Skin of body (tissue), 2 donors: ENCODE measurements around the gene KRT10. TPM values are rescaled to one million over a fixed set of nuclear protein-coding genes. Genes with fewer than 3 reads are reported as not detected.
A peak's percentile ranks its signal among the peaks of the same experiment; 100 is the strongest.
"Not testable (repeated sequence)": the region's sequence is repeated elsewhere in the genome, so short reads cannot be mapped to it uniquely, and the experiment has no call there.

Experiments used
- DNase-seq: peaks from one replicate; lab custom pipeline; 2025; lab: John Stamatoyannopoulos, UW
- total RNA-seq: library from RNA; depleted of rRNA; stranded (reverse); fragments of >200 nt; gene quantifications from one replicate; pipeline ENCODE4 v1.2.3, GENCODE V29; 2014

The KRT10 gene
- 976 TPM for total RNA-seq

GRCh38 chr17:40822132-40822812 lies at the start of gene KRT10:
Gene KRT10 (minus strand): TSS chr17:40822614. CDS start chr17:40822585, 29 bp downstream.
- no peak for DNase-seq

- DNase-seq, result no peak
Measured at GRCh38 chr17:40871316-40871715, 48.9 kb upstream of the KRT10 start.

GRCh38 chr17:40870136-40870535 lies 47.7 kb upstream of the KRT10 start:
- DNase-seq, result no peak

GRCh38 chr17:40866838-40867237 lies 44.4 kb upstream of the KRT10 start, which contains the start of gene KRT12:
Gene KRT12 (minus strand): TSS chr17:40867223. CDS start chr17:40867186, 37 bp downstream.
- no peak for DNase-seq

- no peak for DNase-seq
Measured at GRCh38 chr17:40864661-40865390, 42.4 kb upstream of the KRT10 start.

GRCh38 chr17:40862985-40863733 lies 40.7 kb upstream of the KRT10 start:
- DNase-seq, result no peak

- no peak for DNase-seq
Measured at GRCh38 chr17:40859536-40859935, 37.1 kb upstream of the KRT10 start.

GRCh38 chr17:40858667-40859066 lies 36.3 kb upstream of the KRT10 start:
- not testable (repeated sequence) for DNase-seq

GRCh38 chr17:40857535-40857934 lies 35.1 kb upstream of the KRT10 start:
- peak; percentile 71 for DNase-seq

- DNase-seq, result no peak
Measured at GRCh38 chr17:40854175-40854814, 31.9 kb upstream of the KRT10 start.

- DNase-seq, result no peak
Measured at GRCh38 chr17:40852364-40852763, 29.9 kb upstream of the KRT10 start.

GRCh38 chr17:40850293-40850972 lies 28.0 kb upstream of the KRT10 start:
- no peak for DNase-seq

- DNase-seq, result no peak
Measured at GRCh38 chr17:40849723-40850122, 27.3 kb upstream of the KRT10 start.

- no peak for DNase-seq
Measured at GRCh38 chr17:40848583-40849235, 26.3 kb upstream of the KRT10 start.

- no peak for DNase-seq
Measured at GRCh38 chr17:40846515-40847144, 24.2 kb upstream of the KRT10 start.

- no peak for DNase-seq
Measured at GRCh38 chr17:40844671-40845107, 22.3 kb upstream of the KRT10 start.

GRCh38 chr17:40843242-40843641 lies 20.8 kb upstream of the KRT10 start:
- no peak for DNase-seq

- peak; percentile 43 for DNase-seq
Measured at GRCh38 chr17:40841246-40841645, 18.8 kb upstream of the KRT10 start.

- no peak for DNase-seq
Measured at GRCh38 chr17:40839194-40839593, 16.8 kb upstream of the KRT10 start.

- no peak for DNase-seq
Measured at GRCh38 chr17:40836020-40836419, 13.6 kb upstream of the KRT10 start.
